RWPE1 (cell line): ENCODE data around the gene RBBP5.

Source experiments
- CTCF ChIA-PET: fragments of 350-600 bp; sonication (Branson Sonifier 250); formaldehyde crosslinking; extraction: SDS; loops from one replicate; lab custom pipeline; 2021; lab: Yijun Ruan, JAX
- POLR2A ChIA-PET: fragments of 400-600 bp; formaldehyde crosslinking; extraction: SDS; loops from one replicate; lab custom pipeline; 2020; ENCODE audit warnings: antibody characterized with exemption; ENCODE audit not compliant: low non-redundant PET; lab: Yijun Ruan, JAX
- DNase-seq: peaks from one replicate; pipeline ENCODE4 v3.0.0; 2012; ENCODE audit warnings: low spot score
- H3K27ac ChIP-seq: fragments of 450-650 bp; 2 replicates; pipeline ENCODE4 v1.5.1; 2017
- CTCF ChIP-seq: fragments of 450-650 bp; conservative IDR thresholded peaks from 2 replicates; pipeline ENCODE4 v1.5.1; 2017; ENCODE audit warnings: low read depth, mild to moderate bottlenecking

The RBBP5 gene

DNA sequence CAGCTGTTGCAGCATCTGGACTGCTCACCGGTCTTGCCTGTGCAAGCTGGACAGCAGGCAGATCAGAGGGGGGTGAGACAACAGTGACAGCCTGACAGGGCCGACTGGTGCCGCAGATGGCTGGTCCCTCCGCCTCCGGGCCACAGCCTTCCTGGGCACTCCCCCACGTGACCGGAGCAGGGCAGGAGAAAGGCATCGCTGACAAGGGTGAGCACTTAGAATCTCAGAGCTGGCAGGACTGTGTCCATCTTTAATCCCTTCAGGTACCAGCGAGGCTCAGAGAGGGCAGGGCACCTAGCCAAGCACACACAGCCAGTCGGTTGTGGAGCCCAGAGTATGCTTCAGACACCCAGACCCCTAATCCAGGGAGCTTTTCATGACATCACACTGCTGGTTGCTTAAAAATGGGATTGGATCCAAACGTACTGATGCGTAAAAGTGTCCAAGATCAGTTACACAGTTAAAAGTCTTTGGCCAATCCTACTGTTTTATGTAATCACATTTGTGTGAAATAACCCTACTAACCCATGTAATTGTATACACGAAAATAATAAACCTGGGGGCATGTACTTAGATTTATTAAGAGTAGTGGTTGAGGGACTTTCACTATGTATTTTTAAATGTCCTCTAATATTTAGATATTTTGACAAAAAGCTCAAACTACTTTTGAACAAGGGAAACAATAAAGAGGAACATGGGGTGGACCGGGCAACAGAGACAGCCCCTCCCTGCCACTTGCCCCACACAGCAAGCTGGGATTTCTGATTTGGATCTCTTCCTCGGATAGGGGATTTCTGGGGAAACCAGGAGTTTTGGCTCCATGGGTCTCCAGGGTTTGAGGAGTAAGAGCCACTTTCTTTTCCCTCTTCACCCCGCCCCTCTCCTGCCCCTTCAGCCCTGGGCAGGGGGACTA is 79.5 kb downstream of the RBBP5 start:
- H3K27ac ChIP-seq: no peak overlapping the region
- POLR2A ChIA-PET: interaction anchor here (0.6 kb wide), 1 partner anchor 54 kb away, joined by 3 read pairs; no protein-coding TSS in a partner anchor
- no peak for TF ChIP-seq CTCF

DNA sequence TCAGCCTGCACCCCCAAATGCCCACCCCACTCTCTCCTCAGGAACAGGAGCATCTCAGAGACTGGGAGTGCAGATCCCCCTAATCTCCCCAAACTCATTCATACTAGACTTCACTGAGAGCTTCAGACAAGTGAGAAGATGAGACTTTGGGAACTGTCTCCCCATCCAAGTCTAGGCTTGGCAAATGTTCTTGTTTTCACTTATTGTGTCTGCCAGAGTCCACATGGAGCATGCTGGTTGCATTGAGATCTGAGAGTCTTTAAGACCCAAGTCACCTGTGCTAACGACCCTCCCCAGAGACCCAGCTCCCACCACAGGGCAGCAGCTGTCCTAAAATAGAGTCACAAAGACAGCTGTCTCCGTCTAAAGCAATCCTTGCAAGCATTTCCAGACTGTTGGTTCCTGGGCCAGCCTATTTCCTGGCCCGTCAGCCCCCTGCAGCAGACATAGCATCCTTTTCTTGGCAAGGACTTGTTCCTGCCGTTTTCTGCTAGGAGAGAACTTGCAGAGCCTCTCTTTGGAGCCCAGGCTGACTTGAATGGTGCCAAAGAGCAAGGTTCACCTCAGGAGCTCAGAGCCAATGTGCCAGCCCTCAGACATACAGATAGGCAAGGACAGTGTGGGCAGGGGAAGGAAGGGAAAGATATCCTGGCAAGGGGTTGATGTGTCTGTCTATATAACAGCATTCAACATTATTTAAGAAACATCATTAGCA is 80.6 kb downstream of the RBBP5 start:
- ChIA-PET POLR2A (no interaction called here), CTCF (interaction anchor here (0.6 to 1.6 kb wide), 6 partner anchors 20 to 1436 kb away, joined by 3 to 6 read pairs (median 4); no protein-coding TSS in a partner anchor)
- TF ChIP-seq CTCF: no peak
- no peak overlapping the region for H3K27ac ChIP-seq
- no peak for DNase-seq

More for the DNA sequence above, 79.5 kb downstream of the RBBP5 start:
- CTCF ChIA-PET: interaction anchor here (0.6 to 1.6 kb wide), 6 partner anchors 19 to 214 kb away, joined by 3 to 4 read pairs (median 4); no protein-coding TSS in a partner anchor
- no peak for DNase-seq

- no peak for DNase-seq
- ChIA-PET POLR2A (no interaction called here), CTCF (interaction anchor here (0.6 to 1.6 kb wide), 5 partner anchors 23 to 880 kb away, joined by 3 to 5 read pairs (median 4); no protein-coding TSS in a partner anchor)
- no peak overlapping the region for H3K27ac ChIP-seq
- no peak for TF ChIP-seq CTCF
Measured at GRCh38 chr1:205038132-205038786, 83.5 kb downstream of the RBBP5 start.

DNA sequence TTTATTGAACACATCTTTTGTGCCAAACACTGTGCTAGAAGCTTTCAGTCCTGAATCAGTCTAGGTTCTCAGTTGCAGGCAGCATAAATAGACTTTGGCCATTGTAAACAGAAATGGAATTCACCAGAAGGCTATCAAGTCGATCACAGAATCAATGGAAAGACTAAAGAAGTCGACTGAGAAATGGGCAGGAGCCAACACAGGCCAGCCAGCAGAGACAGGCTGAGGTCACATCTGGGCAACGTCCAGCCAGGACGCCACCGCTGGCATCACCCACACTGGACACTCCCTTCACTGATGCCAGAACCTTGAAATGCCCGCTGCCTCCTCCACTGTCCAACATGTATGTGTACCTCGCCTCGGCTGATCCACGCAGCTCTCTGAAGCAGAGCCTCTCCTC is 84.2 kb downstream of the RBBP5 start:
- no peak for TF ChIP-seq CTCF
- POLR2A ChIA-PET: no interaction called here
- DNase-seq: no peak
- CTCF ChIA-PET: no interaction called here
- H3K27ac ChIP-seq: no peak overlapping the region
